Measurements from ENCODE around the gene RAPGEF6. TPM values are rescaled to one million over a fixed set of nuclear protein-coding genes. Genes with fewer than 3 reads are reported as not detected.

RAPGEF6 gene
- total and polyA plus RNA-seq, 2 of the 4 experiments (the other 2 are of a cell fraction) = 5.8 to 18.8 TPM

DNA sequence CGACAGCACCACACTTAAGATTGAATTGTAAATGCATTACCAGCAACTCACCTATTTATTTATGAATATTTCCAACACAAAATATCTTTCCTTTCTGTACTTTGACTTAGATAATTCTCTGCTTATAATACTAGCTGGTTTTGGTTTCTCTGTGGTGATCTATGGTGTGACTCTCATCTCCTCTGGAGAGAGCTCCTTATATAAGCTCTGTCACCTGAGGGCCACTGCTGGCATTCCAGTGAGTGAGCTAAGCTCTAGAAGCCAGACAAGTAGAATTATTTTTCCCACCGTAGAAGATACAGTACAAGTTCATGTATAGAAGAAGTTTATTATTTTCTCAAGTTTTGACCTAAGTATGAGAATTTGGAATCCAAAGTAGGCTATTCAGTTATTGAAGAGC, 259.7 kb downstream of the RAPGEF6 start:
- no peak overlapping the region for H2AK5ac ChIP-seq (ENCODE audit: low read depth, low read length)
- no peak overlapping the region for H2BK120ac ChIP-seq (ENCODE audit: low read depth, low read length)
- no peaks in the 10 kb centered on the region for H3K27me3 ChIP-seq (ENCODE audit: control insufficient read depth, insufficient read depth, low read length)
- H3K9me3 ChIP-seq (ENCODE audit: control insufficient read depth, insufficient read depth, low read length) = no peaks in the 10 kb centered on the region
- CTCF ChIA-PET = interaction anchor here (0.5 kb wide), 1 partner anchor 212 kb away, joined by 3 read pairs; no protein-coding TSS in a partner anchor
- no peak overlapping the region for H3K4me3 ChIP-seq (ENCODE audit: insufficient read depth, low read depth, low read length)
- no peak overlapping the region for H3K14ac ChIP-seq (replicated peaks; ENCODE audit: low read depth, low read length)
- POLR2A ChIA-PET (ENCODE audit: unreplicated experiment) = no interaction called here
- in situ Hi-C loops (cut with MboI; ENCODE audit: low sequenced_read_pairs) = no loop called here
- H2BK20ac ChIP-seq (ENCODE audit: low read depth, low read length) = no peak overlapping the region
- no peak overlapping the region for H4K5ac ChIP-seq (ENCODE audit: low read depth, low read length)
- H3K36me3 ChIP-seq (ENCODE audit: control insufficient read depth, insufficient read depth, low read length) = no peaks in the 10 kb centered on the region
- intact Hi-C loops (cut with micrococcal nuclease) = no loop called here
- no peak overlapping the region for H3K4ac ChIP-seq (ENCODE audit: low read depth, low read length)
- H3K56ac ChIP-seq (ENCODE audit: extremely low read depth, insufficient read depth, low read length) = no peak overlapping the region
- no peak overlapping the region for H3K4me2 ChIP-seq (ENCODE audit: low read depth, low read length)
- no peak overlapping the region for H2AFZ ChIP-seq (replicated peaks; ENCODE audit: low read length, poor library complexity)
- no peak overlapping the region for H4K91ac ChIP-seq (ENCODE audit: insufficient read depth, low read depth, low read length)
- H3K79me1 ChIP-seq (ENCODE audit: low read depth in 1 of 2, low read length in 2 of 2) = peaks cover 13 to 30% of the 10 kb centered on the region in 2 experiments
- no peak overlapping the region for H3K23ac ChIP-seq (ENCODE audit: low read depth, low read length)
- H4K20me1 ChIP-seq (ENCODE audit: insufficient read depth, low read length) = no peaks in the 10 kb centered on the region
- H3K4me1 ChIP-seq (ENCODE audit: control insufficient read depth, insufficient read depth, low read length) = peaks cover 14% of the 10 kb centered on the region
- H4K8ac ChIP-seq (ENCODE audit: low read depth in 2 of 2, low read length in 2 of 2) = no peak overlapping the region
- no CpG with 5 or more reads among the region's 2 CpGs for WGBS, 2 experiments (ENCODE audit: extremely low coverage in 2 of 2, insufficient read length in 1 of 2)
- H3K27ac ChIP-seq (ENCODE audit: insufficient read depth, low read length) = no peak overlapping the region
- no peak overlapping the region for H3K9ac ChIP-seq (ENCODE audit: low read depth, low read length)
- no peak for DNase-seq
- dilution Hi-C loops (cut with HindIII; ENCODE audit: low sequenced_read_pairs, unreplicated experiment) = no loop called here
- H3K9me1 ChIP-seq (ENCODE audit: insufficient read depth, low read length) = no peaks in the 10 kb centered on the region
- H3K18ac ChIP-seq (ENCODE audit: low read depth, low read length) = no peak overlapping the region
- ATAC-seq (ENCODE audit: low read depth) = no peak
- H2BK15ac ChIP-seq (ENCODE audit: low read depth, low read length) = no peak overlapping the region
- TF ChIP-seq MAZ (IDR thresholded peaks at IDR 0.05; ENCODE audit: borderline replicate concordance, low read depth, low read length) = no peak
- TF ChIP-seq CHD1 (IDR thresholded peaks at IDR 0.05; ENCODE audit: low read depth, low read length) = no peak
- TF ChIP-seq SMC3 (IDR thresholded peaks at IDR 0.05; ENCODE audit: low read depth, low read length) = no peak
- no peak for TF ChIP-seq CEBPB (IDR thresholded peaks at IDR 0.05; ENCODE audit: low read depth, low read length)
- no TSS peak for BruUV-seq (replicated peaks)
- no peak overlapping the region for H2AK9ac ChIP-seq (replicated peaks; ENCODE audit: low read depth, low read length, poor library complexity)
- no peak overlapping the region for H2BK5ac ChIP-seq (ENCODE audit: low read depth, low read length, poor library complexity, severe bottlenecking)

Small RNAs within 50 kb of the gene (microRNA-seq; reads per million reads assigned to microRNA genes)
- gene RF02271 (ENCODE audit: insufficient read depth, insufficient read length) = not detected

Small RNAs within 50 kb of the gene (small RNA-seq; reads per million reads assigned to genes)
- 0 reads per million in 5 experiments for gene RF02271

Other genes with a start within 250 kb of the RAPGEF6 start
- gene FNIP1, start 161.8 kb upstream of the RAPGEF6 start, total RNA-seq (2012; rRNA removed) = 34.1 and 40.0 TPM in 2 replicates
- gene FNIP1, start 161.8 kb upstream of the RAPGEF6 start, polyA plus RNA-seq (2012; rRNA removed) = 4.8 and 5.6 TPM in 2 replicates

Data from IMR-90 (cell line).